ENCODE data around the gene CNKSR3.

The CNKSR3 gene

DNA sequence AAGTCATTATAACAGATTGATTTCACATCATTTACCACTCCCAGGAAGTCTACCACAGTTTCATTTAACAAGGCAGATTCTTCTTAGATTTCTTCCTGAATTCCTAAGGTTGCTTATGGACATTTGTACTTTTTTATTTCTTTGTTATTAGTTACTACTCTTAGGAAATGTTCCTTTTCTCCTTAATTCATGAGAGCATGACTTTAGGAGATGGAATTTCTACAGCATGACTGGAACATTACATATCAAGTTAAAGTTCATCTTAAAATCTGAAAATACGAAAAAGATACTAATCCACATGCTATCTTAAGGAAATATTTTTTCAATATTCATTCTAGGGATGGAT lies 22.3 kb downstream of the CNKSR3 start:
- DNase-seq (ENCODE audit: insufficient read length, low spot score) (no peak), FAIRE-seq (no peak)
- TF ChIP-seq SPI1 (IDR thresholded peaks at IDR 0.05; ENCODE audit: low read depth, low read length) (no peak), PAX5 (IDR thresholded peaks at IDR 0.05; ENCODE audit: insufficient read depth, low read length, severe bottlenecking) (no peak), POU2F2 (IDR thresholded peaks at IDR 0.05; ENCODE audit: low read depth, low read length) (no peak), POLR2A (IDR thresholded peaks at IDR 0.05; ENCODE audit: low read depth, low read length) (no peak), TAF1 (IDR thresholded peaks at IDR 0.05; ENCODE audit: low read depth, low read length) (no peak), POLR2AphosphoS5 (IDR thresholded peaks at IDR 0.05; ENCODE audit: low read depth, low read length) (no peak)

- no peak for TF ChIP-seq TAF1 (IDR thresholded peaks at IDR 0.05; ENCODE audit: low read depth, low read length)
- TF ChIP-seq POU2F2 (IDR thresholded peaks at IDR 0.05; ENCODE audit: low read depth, low read length), result no peak
- no peak for TF ChIP-seq SPI1 (IDR thresholded peaks at IDR 0.05; ENCODE audit: low read depth, low read length)
- TF ChIP-seq POLR2A (IDR thresholded peaks at IDR 0.05; ENCODE audit: low read depth, low read length), result no peak
- TF ChIP-seq POLR2AphosphoS5 (IDR thresholded peaks at IDR 0.05; ENCODE audit: low read depth, low read length), result no peak
- no peak for TF ChIP-seq PAX5 (IDR thresholded peaks at IDR 0.05; ENCODE audit: insufficient read depth, low read length, severe bottlenecking)
- DNase-seq (ENCODE audit: insufficient read length, low spot score), result no peak
- FAIRE-seq, result no peak
Measured at GRCh38 chr6:154487367-154488247, 22.9 kb downstream of the CNKSR3 start.

DNA sequence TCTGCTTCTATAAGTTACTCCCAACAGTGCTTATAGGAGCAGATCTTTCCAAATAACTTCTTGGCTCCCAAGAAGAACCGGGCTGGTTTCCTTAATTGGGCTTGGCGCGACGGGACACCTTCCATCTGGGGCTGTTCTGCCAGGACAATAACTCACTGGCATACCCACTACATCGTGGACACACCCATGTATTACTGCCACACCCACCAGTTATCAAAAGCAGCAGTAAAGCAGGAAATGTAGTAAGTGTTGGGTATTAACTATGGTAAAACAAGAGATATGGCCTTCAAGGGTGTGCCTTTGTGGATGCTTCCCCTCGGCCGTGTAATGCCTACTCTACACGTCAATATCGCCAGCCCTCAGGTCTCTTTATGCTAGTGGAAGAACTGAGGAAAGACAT lies 24.7 kb downstream of the CNKSR3 start:
- TF ChIP-seq SPI1 (IDR thresholded peaks at IDR 0.05; ENCODE audit: low read depth, low read length) (no peak), POLR2A (IDR thresholded peaks at IDR 0.05; ENCODE audit: low read depth, low read length) (no peak), PAX5 (IDR thresholded peaks at IDR 0.05; ENCODE audit: insufficient read depth, low read length, severe bottlenecking) (no peak), POU2F2 (IDR thresholded peaks at IDR 0.05; ENCODE audit: low read depth, low read length) (no peak), POLR2AphosphoS5 (IDR thresholded peaks at IDR 0.05; ENCODE audit: low read depth, low read length) (no peak), TAF1 (IDR thresholded peaks at IDR 0.05; ENCODE audit: low read depth, low read length) (no peak)
- FAIRE-seq (no peak), DNase-seq (ENCODE audit: insufficient read length, low spot score) (no peak)

DNA sequence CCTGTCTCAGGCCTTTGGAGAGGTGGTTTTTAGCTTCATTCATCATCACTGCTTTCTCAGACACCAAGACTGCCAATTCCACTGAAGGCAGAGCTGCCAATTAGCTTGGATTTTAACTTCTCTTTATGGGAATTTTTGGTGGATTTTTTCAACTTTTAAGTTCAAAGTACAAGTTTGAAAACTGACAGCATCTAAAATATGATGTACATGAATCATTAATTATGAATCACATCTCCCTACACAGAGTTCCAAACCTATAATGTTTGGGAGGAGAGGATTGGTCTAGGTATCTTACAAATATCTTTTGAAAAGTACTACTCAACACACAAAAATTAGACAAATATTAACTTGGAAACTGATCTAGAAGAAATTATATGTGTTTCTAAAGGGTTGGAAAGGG lies 25.5 kb downstream of the CNKSR3 start:
- TF ChIP-seq POU2F2 (IDR thresholded peaks at IDR 0.05; ENCODE audit: low read depth, low read length) (no peak), PAX5 (IDR thresholded peaks at IDR 0.05; ENCODE audit: insufficient read depth, low read length, severe bottlenecking) (no peak), SPI1 (IDR thresholded peaks at IDR 0.05; ENCODE audit: low read depth, low read length) (no peak), POLR2AphosphoS5 (IDR thresholded peaks at IDR 0.05; ENCODE audit: low read depth, low read length) (no peak), POLR2A (IDR thresholded peaks at IDR 0.05; ENCODE audit: low read depth, low read length) (no peak), TAF1 (IDR thresholded peaks at IDR 0.05; ENCODE audit: low read depth, low read length) (no peak)
- FAIRE-seq (no peak), DNase-seq (ENCODE audit: insufficient read length, low spot score) (no peak)

DNA sequence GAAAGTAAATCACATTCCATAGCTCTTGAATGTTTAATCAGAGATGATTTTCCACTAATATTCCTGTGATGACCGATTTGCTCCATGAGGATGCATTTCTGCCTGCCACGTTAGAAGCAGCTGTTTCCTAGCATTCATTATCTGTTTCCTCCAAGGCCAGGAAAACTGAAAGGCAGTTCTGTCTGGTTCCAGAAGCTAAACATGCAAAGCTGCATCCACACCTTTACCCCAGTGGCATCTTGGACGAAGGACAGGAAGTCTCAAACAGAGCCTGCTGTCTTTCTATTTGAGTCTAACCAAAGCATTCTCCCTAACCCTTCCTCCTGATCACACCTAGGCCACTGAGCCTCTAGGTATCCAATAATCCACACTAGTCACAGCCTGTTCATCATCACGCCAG lies 27.6 kb downstream of the CNKSR3 start:
- DNase-seq (ENCODE audit: insufficient read length, low spot score) (no peak), FAIRE-seq (no peak)
- TF ChIP-seq SPI1 (IDR thresholded peaks at IDR 0.05; ENCODE audit: low read depth, low read length) (no peak), POLR2A (IDR thresholded peaks at IDR 0.05; ENCODE audit: low read depth, low read length) (no peak), POLR2AphosphoS5 (IDR thresholded peaks at IDR 0.05; ENCODE audit: low read depth, low read length) (no peak), POU2F2 (IDR thresholded peaks at IDR 0.05; ENCODE audit: low read depth, low read length) (no peak), TAF1 (IDR thresholded peaks at IDR 0.05; ENCODE audit: low read depth, low read length) (no peak), PAX5 (IDR thresholded peaks at IDR 0.05; ENCODE audit: insufficient read depth, low read length, severe bottlenecking) (no peak)

GRCh38 chr6:154481521-154482013 lies 28.9 kb downstream of the CNKSR3 start:
- DNase-seq (ENCODE audit: insufficient read length, low spot score) (no peak), FAIRE-seq (no peak)
- no peak for TF ChIP-seq PAX5 (IDR thresholded peaks at IDR 0.05; ENCODE audit: insufficient read depth, low read length, severe bottlenecking)
- no peak for TF ChIP-seq SPI1 (IDR thresholded peaks at IDR 0.05; ENCODE audit: low read depth, low read length)
- TF ChIP-seq TAF1 (IDR thresholded peaks at IDR 0.05; ENCODE audit: low read depth, low read length), result no peak
- TF ChIP-seq POLR2AphosphoS5 (IDR thresholded peaks at IDR 0.05; ENCODE audit: low read depth, low read length), result no peak

DNA sequence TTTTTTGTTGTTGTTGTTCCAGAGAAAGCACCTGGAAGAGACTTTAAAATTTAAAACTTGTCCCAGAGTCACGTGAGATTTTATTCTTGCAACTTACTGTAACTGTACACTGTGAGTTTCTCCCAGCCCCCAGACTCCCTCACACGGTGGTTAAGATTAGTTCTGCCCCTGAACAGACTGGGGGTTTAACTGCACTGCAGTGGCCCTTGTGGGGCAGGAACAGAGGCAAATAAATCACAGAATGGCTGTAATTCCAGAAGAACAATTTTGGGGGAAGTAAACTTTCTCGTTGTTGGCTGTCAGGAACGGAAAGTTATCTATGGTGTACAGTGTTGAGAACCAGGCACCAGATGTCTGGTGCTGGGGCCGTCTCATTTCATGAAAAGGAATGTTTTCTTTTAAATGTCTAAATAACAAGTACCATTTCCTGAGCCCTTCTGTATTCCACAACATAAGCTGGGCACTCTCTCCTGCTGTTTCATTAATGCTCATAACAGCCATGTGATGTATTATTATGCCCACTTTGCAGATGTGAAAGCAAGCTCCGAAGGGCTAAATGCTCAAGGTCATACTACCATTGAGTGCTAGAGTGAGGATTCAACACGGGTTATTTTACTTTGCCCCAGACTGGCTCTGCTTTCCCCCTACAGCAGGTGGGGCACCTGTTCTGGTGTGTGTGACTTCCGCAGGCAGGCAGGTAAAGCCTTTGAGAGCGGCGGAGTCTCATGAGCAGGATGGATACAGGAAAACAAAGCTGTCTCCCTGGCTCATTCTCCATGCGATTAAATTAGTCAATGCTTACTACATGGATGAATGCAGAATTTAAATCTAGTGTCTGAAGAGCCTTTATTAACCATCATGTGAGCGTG lies 30.5 kb downstream of the CNKSR3 start:
- TF ChIP-seq POLR2A (IDR thresholded peaks at IDR 0.05; ENCODE audit: low read depth, low read length), result no peak
- no peak for TF ChIP-seq PAX5 (IDR thresholded peaks at IDR 0.05; ENCODE audit: insufficient read depth, low read length, severe bottlenecking)
- no peak for TF ChIP-seq POLR2AphosphoS5 (IDR thresholded peaks at IDR 0.05; ENCODE audit: low read depth, low read length)
- no peak for TF ChIP-seq TAF1 (IDR thresholded peaks at IDR 0.05; ENCODE audit: low read depth, low read length)
- no peak for TF ChIP-seq SPI1 (IDR thresholded peaks at IDR 0.05; ENCODE audit: low read depth, low read length)
- TF ChIP-seq POU2F2 (IDR thresholded peaks at IDR 0.05; ENCODE audit: low read depth, low read length), result no peak
- DNase-seq (ENCODE audit: insufficient read length, low spot score) (no peak), FAIRE-seq (no peak)

GRCh38 chr6:154479351-154479769 lies 31.1 kb downstream of the CNKSR3 start:
- DNase-seq (ENCODE audit: insufficient read length, low spot score), result no peak
- TF ChIP-seq POLR2A (IDR thresholded peaks at IDR 0.05; ENCODE audit: low read depth, low read length) (no peak), POLR2AphosphoS5 (IDR thresholded peaks at IDR 0.05; ENCODE audit: low read depth, low read length) (no peak), SPI1 (IDR thresholded peaks at IDR 0.05; ENCODE audit: low read depth, low read length) (no peak), TAF1 (IDR thresholded peaks at IDR 0.05; ENCODE audit: low read depth, low read length) (no peak), POU2F2 (IDR thresholded peaks at IDR 0.05; ENCODE audit: low read depth, low read length) (no peak)
- FAIRE-seq, result no peak

- TF ChIP-seq TAF1 (IDR thresholded peaks at IDR 0.05; ENCODE audit: low read depth, low read length), result no peak
- TF ChIP-seq PAX5 (IDR thresholded peaks at IDR 0.05; ENCODE audit: insufficient read depth, low read length, severe bottlenecking), result no peak
- TF ChIP-seq SPI1 (IDR thresholded peaks at IDR 0.05; ENCODE audit: low read depth, low read length), result no peak
- TF ChIP-seq POLR2AphosphoS5 (IDR thresholded peaks at IDR 0.05; ENCODE audit: low read depth, low read length), result no peak
- no peak for TF ChIP-seq POU2F2 (IDR thresholded peaks at IDR 0.05; ENCODE audit: low read depth, low read length)
- TF ChIP-seq POLR2A (IDR thresholded peaks at IDR 0.05; ENCODE audit: low read depth, low read length), result no peak
- DNase-seq (ENCODE audit: insufficient read length, low spot score) (no peak), FAIRE-seq (no peak)
Measured at GRCh38 chr6:154478701-154479060, 31.8 kb downstream of the CNKSR3 start.

Data from GM12891 (cell line).